ENCODE measurements around the gene POLR2E. TPM values are rescaled to one million over a fixed set of nuclear protein-coding genes. Genes with fewer than 3 reads are reported as not detected.

Gene POLR2E
- polyA plus RNA-seq, 1 donor from 2014 or later, result 172 TPM

DNA sequence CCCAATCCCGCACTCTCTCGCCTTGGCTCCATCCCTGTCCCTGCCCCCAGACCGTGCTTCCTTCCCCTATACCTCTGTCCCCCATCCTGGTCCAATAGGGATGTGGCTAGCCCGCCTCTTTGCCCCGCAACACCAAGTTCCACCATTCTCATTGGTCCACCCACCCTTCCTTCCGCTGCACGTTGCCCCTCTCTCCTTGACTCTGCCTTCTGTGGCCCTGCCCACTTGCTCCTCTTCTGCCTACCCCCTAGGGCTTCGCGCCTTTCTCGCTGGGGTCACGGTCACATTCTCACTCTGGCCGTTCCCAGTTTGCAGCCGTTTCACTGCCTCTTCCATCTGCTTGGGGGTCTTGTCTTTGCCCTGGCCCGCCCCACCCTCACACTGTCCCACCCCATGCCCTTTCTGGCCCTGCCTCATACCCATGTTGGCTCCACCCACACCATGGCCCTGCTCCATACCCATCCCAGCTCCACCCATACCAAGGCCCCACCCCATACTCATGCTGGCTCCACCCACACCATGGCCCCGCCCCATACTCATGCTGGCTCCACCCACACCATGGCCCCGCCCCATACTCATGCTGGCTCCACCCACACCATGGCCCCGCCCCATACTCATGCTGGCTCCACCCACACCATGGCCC is 32.7 kb downstream of the POLR2E start (continued):
- no peak for TF ChIP-seq EZH2 (IDR thresholded peaks at IDR 0.05; ENCODE audit: borderline replicate concordance, insufficient read depth, low read length, poor library complexity, severe bottlenecking)

DNA sequence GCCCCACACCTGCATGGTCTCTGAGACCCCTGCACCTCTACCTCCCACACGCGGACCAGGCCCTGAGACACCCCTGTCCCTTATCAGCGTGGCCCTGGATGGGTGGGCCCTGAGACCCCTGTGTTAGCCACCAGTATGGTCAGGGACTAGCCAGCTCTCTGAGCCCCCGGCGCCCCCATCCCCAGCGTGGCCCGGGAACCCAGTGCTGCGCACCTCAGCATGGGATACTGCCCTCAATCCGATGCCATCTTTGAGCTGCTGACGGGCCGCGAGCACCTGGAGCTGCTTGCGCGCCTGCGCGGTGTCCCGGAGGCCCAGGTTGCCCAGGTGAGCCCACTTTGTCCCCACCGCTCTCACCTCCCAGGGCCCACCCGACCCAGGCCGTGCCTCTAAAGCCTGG is 33.2 kb downstream of the POLR2E start:
- TF ChIP-seq POLR2AphosphoS5 (IDR thresholded peaks at IDR 0.05), result no peak
- TF ChIP-seq EP300 (conservative IDR thresholded peaks at IDR 0.05; ENCODE audit: poor library complexity, severe bottlenecking), result no peak
- TF ChIP-seq SMC3 (conservative IDR thresholded peaks at IDR 0.05; ENCODE audit: poor library complexity), result no peak
- no peak for TF ChIP-seq MXI1 (conservative IDR thresholded peaks at IDR 0.05; ENCODE audit: poor library complexity, severe bottlenecking)
- TF ChIP-seq, protein P1, sequence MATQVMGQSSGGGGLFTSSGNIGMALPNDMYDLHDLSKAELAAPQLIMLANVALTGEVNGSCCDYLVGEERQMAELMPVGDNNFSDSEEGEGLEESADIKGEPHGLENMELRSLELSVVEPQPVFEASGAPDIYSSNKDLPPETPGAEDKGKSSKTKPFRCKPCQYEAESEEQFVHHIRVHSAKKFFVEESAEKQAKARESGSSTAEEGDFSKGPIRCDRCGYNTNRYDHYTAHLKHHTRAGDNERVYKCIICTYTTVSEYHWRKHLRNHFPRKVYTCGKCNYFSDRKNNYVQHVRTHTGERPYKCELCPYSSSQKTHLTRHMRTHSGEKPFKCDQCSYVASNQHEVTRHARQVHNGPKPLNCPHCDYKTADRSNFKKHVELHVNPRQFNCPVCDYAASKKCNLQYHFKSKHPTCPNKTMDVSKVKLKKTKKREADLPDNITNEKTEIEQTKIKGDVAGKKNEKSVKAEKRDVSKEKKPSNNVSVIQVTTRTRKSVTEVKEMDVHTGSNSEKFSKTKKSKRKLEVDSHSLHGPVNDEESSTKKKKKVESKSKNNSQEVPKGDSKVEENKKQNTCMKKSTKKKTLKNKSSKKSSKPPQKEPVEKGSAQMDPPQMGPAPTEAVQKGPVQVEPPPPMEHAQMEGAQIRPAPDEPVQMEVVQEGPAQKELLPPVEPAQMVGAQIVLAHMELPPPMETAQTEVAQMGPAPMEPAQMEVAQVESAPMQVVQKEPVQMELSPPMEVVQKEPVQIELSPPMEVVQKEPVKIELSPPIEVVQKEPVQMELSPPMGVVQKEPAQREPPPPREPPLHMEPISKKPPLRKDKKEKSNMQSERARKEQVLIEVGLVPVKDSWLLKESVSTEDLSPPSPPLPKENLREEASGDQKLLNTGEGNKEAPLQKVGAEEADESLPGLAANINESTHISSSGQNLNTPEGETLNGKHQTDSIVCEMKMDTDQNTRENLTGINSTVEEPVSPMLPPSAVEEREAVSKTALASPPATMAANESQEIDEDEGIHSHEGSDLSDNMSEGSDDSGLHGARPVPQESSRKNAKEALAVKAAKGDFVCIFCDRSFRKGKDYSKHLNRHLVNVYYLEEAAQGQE (IDR thresholded peaks at IDR 0.05; ENCODE audit: borderline replicate concordance), result no peak
- TF ChIP-seq TAF1 (IDR thresholded peaks at IDR 0.05; ENCODE audit: low read depth), result no peak
- TF ChIP-seq RAD21 (conservative IDR thresholded peaks at IDR 0.05), result no peak
- no peak for TF ChIP-seq EZH2 (IDR thresholded peaks at IDR 0.05; ENCODE audit: borderline replicate concordance, insufficient read depth, low read length, poor library complexity, severe bottlenecking)
- TF ChIP-seq, protein P2, sequence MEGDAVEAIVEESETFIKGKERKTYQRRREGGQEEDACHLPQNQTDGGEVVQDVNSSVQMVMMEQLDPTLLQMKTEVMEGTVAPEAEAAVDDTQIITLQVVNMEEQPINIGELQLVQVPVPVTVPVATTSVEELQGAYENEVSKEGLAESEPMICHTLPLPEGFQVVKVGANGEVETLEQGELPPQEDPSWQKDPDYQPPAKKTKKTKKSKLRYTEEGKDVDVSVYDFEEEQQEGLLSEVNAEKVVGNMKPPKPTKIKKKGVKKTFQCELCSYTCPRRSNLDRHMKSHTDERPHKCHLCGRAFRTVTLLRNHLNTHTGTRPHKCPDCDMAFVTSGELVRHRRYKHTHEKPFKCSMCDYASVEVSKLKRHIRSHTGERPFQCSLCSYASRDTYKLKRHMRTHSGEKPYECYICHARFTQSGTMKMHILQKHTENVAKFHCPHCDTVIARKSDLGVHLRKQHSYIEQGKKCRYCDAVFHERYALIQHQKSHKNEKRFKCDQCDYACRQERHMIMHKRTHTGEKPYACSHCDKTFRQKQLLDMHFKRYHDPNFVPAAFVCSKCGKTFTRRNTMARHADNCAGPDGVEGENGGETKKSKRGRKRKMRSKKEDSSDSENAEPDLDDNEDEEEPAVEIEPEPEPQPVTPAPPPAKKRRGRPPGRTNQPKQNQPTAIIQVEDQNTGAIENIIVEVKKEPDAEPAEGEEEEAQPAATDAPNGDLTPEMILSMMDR (IDR thresholded peaks at IDR 0.05; ENCODE audit: poor library complexity, severe bottlenecking), result no peak
- Histone ChIP-seq H3K36me3 (ENCODE audit: insufficient read depth, low read length) (peaks cover 3% of the 10 kb centered on the region), H3K4me3 (ENCODE audit: low read length) (no peak overlapping the region), H3K9me2 (ENCODE audit: insufficient read depth, low read length) (no peaks in the 10 kb centered on the region), H3K27ac (ENCODE audit: low read length) (no peak overlapping the region), H3F3A (ENCODE audit: insufficient read depth, low read length, poor library complexity, severe bottlenecking) (no peaks in the 10 kb centered on the region), H3K9me3 (ENCODE audit: low read length) (peaks cover 14% of the 10 kb centered on the region), H3K4me2 (ENCODE audit: low read length) (no peak overlapping the region), H3K79me2 (replicated peaks; ENCODE audit: insufficient read depth, low read length) (no peaks in the 10 kb centered on the region), H4K20me1 (ENCODE audit: insufficient read depth) (no peaks in the 10 kb centered on the region), H3K27me3 (ENCODE audit: insufficient read depth, low read depth, low read length) (peaks cover 9% of the 10 kb centered on the region), H3K9ac (ENCODE audit: low read length) (no peak overlapping the region), H2AFZ (ENCODE audit: low read depth, low read length) (no peak overlapping the region)

DNA sequence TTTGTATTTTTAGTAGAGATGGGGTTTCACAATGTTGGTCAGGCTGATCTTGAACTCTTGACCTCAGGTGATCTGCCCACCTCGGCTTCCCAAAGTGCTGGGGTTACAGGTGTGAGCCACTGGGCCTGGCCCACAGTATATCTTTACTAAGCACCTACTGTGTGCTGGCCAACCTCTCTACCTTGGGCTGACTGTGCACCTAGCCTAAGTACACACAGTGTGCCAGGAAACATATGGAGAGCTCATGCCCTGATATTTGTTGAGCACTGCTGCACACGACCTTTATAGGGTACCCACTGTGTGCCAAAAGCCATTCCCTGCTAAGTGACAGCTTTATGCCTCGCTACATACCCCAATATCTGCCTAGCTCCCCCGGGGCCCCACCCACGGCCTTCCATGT is 34.5 kb downstream of the POLR2E start:
- no peak overlapping the region for H3K9ac ChIP-seq (ENCODE audit: low read length)
- peaks cover under 1% of the 10 kb centered on the region for H3K27me3 ChIP-seq (ENCODE audit: insufficient read depth, low read depth, low read length)
- H3K4me3 ChIP-seq (ENCODE audit: low read length), result no peak overlapping the region
- peaks cover 3% of the 10 kb centered on the region for H3K36me3 ChIP-seq (ENCODE audit: insufficient read depth, low read length)
- H2AFZ ChIP-seq (ENCODE audit: low read depth, low read length), result no peak overlapping the region
- H3K9me3 ChIP-seq (ENCODE audit: low read length), result peaks cover 27% of the 10 kb centered on the region
- TF ChIP-seq EP300 (conservative IDR thresholded peaks at IDR 0.05; ENCODE audit: poor library complexity, severe bottlenecking) (no peak), TAF1 (IDR thresholded peaks at IDR 0.05; ENCODE audit: low read depth) (no peak), POLR2AphosphoS5 (IDR thresholded peaks at IDR 0.05) (no peak), SMC3 (conservative IDR thresholded peaks at IDR 0.05; ENCODE audit: poor library complexity) (no peak), RAD21 (conservative IDR thresholded peaks at IDR 0.05) (no peak), MXI1 (conservative IDR thresholded peaks at IDR 0.05; ENCODE audit: poor library complexity, severe bottlenecking) (no peak), EZH2 (IDR thresholded peaks at IDR 0.05; ENCODE audit: borderline replicate concordance, insufficient read depth, low read length, poor library complexity, severe bottlenecking) (no peak)
- TF ChIP-seq, protein P1 (IDR thresholded peaks at IDR 0.05; ENCODE audit: borderline replicate concordance), result no peak
- TF ChIP-seq, protein P2 (IDR thresholded peaks at IDR 0.05; ENCODE audit: poor library complexity, severe bottlenecking), result no peak
- no peak overlapping the region for H3K27ac ChIP-seq (ENCODE audit: low read length)
- H3F3A ChIP-seq (ENCODE audit: insufficient read depth, low read length, poor library complexity, severe bottlenecking), result no peaks in the 10 kb centered on the region
- no peaks in the 10 kb centered on the region for H3K79me2 ChIP-seq (replicated peaks; ENCODE audit: insufficient read depth, low read length)
- no peak overlapping the region for H3K4me2 ChIP-seq (ENCODE audit: low read length)
- H3K9me2 ChIP-seq (ENCODE audit: insufficient read depth, low read length), result no peaks in the 10 kb centered on the region
- no peaks in the 10 kb centered on the region for H4K20me1 ChIP-seq (ENCODE audit: insufficient read depth)
